Stimulated activated CD8-positive, alpha-beta memory T cell treated with anti-CD3 and anti-CD28 coated beads, Interleukin-2, amount 100 ng/mL, for 1 hour (primary cell): ENCODE results near the gene STXBP1.
"Not testable (repeated sequence)": the region's sequence is repeated elsewhere in the genome, so short reads cannot be mapped to it uniquely, and the experiment has no call there.

ENCODE experiments used
- DNase-seq, 2 donors: peaks; one replicate each; pipeline ENCODE4 v3.0.0-alpha.2; 2020; ENCODE audit warnings: low read depth in 2 of 2

STXBP1 gene

DNA sequence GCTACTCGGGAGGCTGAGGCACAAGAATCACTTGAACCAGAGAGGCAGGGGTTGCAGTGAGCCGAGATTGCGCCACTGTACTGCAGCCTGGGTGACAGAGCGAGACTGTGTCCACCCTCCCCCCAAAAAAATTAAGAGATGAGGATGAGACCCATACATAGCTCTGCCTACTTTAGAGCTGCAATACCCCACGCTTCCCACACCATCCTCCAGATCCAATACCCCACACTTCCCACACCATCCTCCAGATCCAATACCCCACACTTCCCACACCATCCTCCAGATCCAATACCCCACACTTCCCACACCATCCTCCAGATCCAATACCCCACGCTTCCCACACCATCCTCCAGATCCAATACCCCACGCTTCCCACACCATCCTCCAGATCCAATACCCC is 34.9 kb upstream of the STXBP1 start:
- not testable (repeated sequence) for DNase-seq

DNA sequence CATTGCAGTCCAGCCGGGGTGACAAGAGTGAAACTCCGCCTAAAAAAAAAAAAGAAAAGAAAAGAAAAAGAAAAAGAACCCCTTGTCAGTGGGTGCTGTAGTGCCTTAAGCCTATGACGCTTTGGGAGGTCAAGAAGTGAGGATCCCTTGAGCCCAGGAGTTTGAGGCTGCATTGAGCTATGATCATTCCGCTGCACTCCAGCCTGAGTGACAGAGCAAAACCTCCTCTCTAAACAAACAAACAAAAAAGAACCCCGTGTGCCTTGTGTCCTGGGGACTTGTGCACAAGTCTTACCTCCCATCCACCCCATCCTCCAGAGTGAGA is 33.5 kb upstream of the STXBP1 start:
- no peak for DNase-seq

DNA sequence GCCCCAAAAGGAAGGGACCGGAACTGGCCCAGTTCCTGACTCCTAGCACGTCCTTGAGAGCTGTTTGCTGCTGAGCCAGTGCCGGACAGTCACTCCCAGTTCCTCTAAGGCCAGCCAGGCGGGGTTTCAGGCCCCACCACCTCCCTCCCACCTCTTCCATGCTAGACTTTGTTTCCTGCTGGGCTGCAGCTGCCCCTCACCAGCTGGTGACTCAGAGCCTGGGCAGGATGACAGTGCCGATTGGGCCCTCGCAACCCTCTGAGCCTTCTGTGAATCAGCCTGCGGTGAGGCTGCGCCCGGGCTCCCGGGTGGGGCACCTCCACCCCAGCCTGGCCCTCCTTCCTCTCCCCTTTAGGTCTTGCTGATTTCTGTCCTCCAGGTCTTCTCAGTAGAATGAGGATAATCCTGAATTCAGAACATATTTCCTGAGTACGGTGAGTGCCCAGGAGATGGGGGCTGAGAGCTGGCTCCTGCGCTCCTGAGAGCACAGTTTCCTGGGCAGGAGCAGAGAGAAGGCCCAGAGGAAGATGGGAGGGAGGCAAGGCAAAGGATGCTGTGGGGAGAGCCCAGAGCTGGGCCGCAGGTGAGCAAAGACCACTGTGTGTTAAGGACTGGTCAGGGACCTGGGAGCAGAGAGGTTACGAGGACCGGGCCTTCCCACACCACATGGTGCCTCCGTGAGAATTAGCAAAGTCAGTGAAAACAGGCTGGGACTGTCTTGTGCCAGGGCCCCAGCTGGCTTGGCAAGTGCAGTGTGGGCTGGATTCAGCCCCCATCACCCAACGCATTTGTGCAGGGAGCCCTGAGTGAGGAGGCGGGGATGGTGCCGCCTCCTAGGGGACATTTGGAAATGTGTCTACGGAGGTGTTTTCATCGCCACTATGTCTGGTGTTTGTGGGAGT is 32.9 kb upstream of the STXBP1 start:
- DNase-seq = peak; percentile 57 to 62

DNA sequence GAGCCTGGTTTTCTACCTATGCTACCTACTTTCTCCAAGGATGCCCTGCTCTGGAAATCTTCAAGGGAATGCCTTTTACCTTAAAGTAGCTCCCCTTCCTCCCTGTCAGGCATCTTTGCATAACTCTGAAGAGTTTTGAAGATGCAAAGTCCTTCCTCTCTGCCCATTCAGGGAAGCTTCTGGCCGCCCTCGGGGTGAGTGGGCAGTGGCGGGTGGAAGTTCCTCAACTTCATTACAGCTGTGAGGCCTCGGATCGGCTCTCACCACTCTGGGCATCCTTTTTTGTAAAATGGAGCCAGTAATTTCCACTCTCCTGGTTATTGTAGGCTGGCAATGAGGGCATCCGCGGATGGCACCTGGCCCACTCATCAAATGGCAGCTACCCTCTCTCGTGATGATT is 31.7 kb upstream of the STXBP1 start:
- DNase-seq = no peak

DNA sequence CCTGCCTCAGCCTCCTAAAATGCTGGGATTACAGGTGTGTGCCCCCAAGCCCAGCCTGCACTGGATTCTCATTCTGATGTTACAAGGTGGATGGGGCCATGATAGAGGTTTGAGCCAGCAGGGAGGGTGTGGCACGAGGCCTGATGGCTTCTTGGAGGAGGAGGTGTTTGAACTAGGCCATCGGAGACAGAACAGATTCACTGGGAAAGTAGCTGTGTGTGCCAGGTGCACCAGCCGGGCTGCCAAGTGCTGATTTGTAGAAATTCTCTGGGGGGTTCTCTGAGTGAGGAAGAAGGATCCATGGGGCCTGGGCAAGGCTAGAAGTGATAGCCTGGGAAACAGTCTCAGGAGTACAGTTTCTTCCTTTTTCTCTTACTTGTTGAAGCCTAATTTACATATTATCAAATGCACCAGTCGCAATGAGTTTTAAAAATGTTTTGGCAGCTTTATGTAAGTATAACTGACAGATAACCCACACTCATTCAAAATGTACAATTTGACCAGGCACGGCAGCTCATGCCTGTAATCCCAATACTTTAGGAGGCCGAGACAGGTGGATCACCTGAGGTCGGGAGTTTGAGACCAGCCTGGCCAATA is 31.1 kb upstream of the STXBP1 start:
- DNase-seq = no peak

DNA sequence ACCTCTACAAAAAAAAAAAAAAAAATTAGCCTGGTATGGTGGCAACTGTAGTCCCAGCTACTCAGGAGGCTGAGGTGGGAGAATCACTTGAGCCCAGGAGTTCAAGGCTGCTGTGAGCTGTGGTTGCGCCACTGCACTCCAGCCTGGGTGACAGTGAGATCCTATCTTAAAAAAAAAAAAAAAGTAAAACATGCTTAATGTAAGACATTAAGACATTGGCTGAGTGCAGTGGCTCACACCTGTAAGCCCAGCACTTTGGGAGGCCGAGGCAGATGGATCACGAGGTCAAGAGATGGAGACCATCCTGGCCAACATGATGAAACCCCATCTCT is 27.6 kb upstream of the STXBP1 start:
- not testable (repeated sequence) for DNase-seq

DNA sequence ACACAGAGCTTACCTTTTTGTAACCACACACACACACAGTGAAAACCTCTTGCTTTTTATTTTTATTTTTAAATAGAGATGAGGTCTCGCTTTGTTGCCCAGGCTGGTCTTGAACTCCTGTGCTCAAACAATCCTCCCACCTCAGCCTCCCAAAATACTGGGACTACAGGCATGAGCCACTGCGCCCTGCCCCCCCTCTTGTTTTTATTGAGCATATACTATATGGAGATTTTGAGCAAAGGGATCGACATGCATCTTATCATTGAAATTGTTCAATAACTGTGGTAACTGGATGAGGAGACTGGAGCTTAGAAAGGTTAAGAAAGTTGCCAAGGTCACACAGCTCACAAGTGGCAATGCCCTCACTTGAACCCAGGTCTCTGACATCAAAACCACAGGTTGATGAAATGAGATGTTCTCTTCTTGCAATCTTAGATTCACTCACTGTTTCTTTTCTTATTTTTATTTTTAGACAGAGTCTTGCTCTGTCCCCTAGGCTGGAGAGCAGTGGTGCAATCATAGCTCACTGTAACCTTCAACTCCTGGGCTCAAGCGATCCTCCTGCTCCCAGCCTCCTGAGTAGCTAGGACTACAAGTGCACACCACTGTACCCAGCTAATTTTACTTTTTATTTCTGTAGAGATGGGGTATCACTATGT is 26.8 kb upstream of the STXBP1 start:
- no peak for DNase-seq

DNA sequence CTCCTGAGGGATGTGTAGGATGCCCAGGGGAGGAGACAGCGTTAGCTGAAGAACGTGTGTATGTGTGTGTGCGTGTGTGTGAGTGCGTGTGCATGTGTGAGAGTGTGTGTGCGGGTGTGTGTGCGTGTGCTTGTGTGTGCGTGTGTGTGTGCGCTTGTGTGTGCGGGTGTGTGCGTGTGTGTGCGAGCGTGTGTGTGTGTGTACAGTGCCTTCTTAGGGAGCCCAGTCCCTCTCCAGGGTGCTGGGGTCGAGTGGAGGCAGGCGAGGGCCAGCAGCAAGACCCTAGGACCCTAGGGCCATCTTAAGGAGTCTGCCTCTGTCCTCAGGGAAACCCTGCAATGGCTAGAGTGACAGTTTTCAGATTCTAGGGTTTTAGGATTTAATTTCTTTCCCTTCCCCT is 26.0 kb upstream of the STXBP1 start:
- no peak for DNase-seq

DNA sequence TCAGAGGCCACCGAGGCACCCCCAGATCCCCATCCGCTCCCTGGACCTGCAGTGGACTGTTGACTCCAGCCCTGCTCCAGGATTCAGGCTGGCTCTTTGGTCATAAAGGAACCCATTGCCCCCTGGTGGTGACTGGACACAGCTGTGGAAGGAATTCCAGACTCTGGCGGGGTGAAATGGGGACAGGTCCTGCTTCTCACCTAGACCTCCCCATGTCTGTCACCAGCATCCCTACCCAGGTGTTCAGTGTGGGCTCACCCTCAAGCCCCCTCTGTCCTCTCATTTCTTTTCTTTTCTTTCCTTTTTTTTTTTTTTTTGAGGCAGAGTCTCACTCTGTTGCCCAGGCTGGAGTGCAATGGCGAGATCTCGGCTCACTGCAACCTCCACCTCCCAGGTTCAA is 25.5 kb upstream of the STXBP1 start:
- DNase-seq = peak in 1 of 2 donors; percentile 48

DNA sequence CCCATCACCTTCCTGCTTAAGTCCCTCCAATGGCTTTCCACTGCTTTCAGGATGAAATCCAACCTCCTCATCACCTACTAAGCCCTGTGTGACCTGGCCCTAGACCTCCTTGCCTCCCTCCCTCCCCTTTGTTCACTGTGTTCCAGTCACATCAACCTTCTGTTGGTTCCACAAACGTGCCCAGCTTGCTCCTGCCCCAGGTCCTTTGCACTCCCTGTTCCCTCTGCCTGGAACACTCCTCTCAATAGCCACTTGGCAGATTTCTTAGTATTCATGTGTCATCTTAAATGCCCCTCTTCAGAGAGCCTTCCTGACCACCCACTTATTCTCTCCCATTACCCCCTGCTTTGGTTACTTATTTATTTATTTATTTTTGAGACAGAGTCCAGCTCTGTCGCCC is 24.1 kb upstream of the STXBP1 start:
- no peak for DNase-seq

DNA sequence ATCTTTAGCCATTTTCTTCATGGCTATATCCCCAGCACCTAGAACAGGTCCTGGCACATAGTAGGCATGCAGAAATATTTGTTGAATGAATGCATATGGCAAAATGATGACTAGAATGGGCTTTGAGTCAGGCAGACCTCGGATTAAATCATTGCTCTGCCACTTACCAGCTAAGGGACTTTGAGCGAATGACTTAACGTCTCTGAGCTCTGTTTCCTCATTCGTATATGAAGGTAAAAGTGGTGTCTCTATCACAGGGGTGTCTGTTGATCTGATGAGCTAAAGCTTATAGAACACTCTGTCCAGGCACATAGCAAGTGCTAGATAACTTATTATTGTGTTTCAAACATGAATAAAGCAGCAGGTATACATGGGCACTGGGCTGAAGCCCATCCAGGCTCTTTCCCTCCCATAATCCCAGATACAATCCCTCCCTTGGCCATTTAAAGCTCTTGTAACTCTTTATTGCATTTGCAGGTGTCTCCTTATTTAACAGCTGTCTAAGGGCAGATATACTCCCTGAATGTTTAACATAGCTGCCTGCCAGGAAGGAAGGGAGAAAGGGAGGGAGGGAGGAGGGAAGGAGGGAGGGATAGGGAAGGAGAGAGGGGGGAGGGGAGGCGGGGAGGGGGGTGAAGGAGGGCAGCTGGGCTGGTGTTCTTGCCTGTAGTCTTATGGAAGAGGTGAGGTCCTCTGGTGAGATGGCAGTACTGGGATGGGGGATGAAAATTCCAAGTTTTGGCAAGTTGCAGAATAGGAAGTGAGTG is 23.2 kb upstream of the STXBP1 start:
- no peak for DNase-seq

DNA sequence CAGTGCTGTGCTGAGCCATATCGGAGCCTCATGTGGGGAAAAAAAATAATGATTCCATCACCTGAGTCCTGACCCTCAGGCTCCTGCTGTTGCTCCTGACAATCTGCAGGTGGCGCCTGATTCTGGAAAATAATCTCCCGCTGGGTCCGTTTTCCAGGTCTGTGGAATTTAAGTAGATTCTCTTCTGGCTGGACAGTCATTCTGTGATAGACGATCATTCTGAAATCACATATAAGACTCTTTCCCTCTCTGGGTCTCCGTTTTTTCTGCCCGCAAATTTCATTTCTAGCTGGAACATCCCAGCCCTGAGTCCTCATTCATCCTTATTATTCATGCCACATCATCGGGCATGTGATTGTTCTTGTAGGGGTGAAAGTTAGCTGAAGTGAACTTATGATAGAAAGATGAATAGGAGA is 22.1 kb upstream of the STXBP1 start:
- DNase-seq = no peak

DNA sequence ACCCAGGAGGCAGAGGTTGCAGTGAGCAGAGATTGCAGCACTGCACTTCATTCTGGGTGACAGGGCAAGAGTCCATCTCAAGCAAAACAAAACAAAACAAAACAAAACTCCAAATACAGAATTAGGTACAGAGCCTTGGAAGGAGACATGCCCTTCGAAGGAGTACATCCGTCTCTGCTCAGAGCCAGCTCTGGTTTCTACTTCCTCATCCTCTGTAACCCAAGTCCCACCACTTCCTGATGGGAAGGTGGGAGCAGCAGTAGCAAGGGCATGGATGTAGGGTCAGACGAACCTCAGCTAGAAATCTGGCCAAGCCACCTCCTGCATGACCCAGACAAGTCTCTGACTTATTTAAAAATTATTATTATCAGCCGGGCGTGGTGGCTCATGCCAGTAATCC is 16.5 kb upstream of the STXBP1 start:
- no peak for DNase-seq

DNA sequence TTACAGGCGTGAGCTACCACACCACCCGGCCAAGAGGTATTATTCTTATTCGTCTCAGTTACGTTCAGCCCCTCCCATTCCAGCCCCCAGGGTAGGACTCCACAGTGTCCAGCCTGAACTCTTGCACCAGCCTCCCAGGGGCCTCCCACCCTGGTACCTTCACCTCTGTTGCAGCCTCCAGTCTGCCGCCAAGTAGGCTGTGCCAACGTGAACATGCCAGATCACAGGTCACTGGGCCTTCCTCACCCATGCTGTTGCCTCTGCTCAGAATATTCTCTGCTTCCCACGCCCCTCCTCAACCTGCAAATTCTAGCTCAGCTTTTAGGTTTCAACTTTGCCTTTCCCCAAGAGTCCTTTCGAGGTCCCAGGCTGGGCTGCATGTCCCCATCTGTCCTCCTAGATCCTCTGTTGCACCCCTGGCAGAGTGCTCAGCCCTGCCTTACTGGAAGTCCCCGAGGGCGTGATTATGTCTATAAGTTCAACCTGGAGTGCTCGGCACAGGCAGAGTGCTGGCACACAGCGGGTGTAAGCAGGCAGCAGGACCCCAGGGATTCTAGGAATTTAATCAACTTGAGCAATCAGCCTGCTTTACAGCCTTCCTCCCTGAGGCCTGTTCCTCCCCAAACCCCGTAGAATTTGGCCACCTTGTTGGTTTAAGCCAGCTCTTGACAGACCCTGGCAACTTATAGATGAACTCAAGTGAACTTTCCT is 13.1 kb upstream of the STXBP1 start:
- DNase-seq = no peak

DNA sequence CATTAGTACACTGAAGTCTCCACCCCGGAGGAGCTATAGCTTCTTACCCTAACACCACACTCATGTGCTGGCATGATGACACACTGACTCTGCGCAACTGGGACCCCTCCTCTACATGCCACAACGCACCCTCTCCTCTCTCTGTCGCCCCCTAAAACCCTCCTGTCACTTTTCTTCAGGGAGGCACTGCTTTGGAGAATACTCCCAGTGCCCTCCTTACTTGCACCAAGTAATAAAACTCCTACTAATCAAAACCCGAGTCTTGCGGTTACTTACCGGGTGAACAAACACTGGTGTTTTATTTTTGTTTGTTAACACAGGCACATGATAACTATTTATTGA is 12.6 kb upstream of the STXBP1 start:
- no peak for DNase-seq

DNA sequence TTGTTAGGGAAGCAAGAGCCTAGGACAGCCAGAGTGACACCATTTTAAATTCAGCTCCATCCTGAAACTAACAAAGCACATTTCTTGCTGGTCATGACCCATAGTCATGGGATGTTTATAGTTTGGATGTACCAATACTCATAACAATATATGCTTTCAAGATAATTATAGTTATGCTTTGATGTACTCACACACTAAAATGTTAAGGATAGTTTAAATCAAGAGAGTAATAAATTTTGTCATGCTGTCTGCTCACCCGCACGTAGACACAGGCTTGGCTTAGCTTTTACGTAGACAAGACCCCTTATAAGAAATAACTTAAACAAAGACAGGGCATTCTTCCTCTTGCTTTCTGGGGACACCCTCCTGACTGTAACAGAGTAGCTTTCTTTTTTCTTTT is 8.9 kb upstream of the STXBP1 start:
- no peak for DNase-seq

DNA sequence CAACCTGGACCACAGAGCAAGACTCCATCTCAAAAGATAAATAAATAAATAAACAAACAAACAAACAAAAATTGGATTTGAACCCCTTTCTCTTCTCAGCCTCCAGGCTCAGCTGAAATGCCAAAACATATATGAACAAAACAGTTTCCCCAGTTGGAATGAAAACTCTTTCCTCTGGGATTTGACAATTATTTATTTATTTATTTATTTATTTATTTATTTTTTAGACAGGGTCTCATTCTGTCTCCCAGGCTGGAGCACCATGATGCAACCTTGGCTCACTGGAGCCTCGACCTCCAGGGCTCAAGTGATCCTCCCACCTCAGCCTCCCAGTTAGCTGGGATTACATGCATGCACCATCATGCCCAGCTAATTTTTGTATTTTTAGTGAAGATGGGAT is 6.0 kb upstream of the STXBP1 start:
- DNase-seq = no peak

DNA sequence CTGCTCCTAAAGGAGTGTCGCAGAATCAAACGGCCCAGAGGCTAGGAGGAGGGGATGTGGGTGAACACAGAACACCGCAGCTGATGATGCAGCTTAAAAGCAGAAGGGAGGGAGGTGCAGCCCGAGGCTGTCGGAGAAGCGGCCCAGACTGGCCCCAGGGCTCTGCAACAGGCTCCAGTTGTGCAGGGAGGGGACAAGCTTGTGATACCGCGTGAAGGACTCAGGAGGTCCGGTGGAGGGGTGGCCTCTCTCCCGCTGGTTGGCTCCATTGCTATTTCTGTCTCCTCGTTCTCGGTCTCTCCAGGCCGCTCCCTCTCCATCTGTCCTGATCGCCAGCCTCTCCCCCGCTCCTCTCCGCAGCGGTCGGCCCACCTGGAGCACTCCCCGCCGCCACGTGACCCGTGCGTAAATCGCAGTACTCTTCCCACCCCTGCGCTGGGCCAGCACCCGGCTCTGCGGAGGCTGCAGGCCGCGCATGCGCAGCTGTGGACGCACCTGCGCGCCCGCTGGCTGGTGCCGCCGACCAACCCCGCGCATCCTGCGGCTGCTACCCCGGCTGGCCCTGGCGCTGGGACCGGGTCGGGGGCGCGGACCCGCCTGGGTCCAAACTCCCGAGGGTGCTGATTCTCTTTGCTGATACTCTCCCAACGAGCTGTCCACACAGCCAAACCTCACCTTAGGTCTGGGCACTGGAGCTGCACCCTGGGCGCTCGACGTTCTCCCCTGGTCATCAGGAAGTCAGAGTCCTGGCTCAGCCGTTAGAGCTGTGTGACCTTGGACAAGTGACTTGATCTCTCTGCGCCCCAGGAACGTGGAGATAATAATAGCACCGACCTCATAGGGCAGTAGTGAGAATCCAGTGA is 3.7 kb upstream of the STXBP1 start:
- DNase-seq = peak; percentile 46 to 63

DNA sequence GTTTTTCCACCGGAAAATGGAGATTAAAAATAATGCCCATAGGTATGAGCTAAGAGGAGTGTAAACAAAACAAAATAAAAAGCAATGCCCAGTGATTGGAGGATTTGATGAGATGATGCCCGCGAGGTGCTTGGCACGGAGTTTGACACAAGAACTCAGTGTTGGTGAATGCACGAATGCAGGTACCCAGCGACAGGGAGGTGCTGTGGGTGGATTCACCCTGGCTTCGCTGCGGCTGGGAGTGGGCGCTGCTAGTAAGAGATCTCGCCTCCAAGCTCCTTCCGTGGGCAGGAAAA is 526 bp upstream of the STXBP1 start:
- DNase-seq = no peak

DNA sequence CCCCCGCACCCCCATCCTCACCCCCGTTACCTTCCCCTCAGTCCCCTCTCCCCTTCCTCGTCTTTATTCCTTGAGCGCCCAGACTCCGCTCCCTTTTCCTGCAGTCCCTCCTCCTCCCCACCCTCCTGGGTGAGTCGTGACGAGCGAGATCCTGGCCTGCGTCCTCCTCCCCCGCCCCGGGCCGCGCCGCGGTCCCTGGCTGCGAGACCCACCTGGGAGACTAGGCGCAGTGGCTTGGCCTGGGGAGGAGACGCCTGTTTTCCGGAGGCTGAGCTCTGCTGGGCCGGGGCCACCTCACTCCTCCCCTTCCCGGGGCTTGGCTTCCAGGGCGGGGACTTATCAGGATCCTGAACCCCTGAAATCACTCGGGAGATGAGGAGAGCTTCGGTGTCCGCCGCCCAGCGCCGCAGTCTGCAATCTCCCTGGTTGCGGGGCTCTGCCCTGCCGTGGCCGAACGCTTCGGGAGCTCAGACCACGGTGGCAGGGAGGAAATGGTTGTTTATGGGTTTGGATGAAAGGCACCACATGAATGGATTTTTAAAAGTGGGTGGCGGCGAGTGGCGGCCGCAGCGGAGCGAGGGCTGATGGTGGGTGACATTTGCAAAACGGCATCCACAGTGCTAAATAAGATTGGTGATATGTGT is 984 bp downstream of the STXBP1 start:
- DNase-seq = peak in 1 of 2 donors; percentile 7

DNA sequence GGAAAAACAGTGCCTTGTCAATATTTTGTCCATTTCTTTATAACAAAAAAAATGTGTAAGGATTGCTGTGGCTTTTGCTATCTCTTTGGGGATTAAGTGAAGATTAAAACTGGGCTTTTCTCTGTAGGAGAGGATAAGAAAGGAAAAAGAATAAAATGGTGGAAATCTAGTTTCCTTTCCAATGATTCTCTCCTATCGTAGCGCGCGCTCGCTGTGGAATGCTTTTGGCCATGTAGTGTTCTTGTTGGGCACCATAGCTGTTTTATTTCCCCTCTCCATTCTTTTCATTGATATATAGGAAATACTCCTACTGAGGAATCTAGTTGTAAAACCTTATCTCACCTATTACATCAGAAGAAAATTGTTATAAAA is 1.5 kb downstream of the STXBP1 start:
- DNase-seq = no peak
